Parathyroid adenoma (tissue), 2 donors: ENCODE data around the gene DCDC2C.

Experiments
- H2AFZ ChIP-seq: fragments of 300-600 bp; sonication (generic); one replicate; pipeline ENCODE4 v1.7.0; 2017; ENCODE audit warnings: antibody characterized with exemption, mild to moderate bottlenecking
- H3K27ac ChIP-seq: fragments of 300-600 bp; sonication (generic); one replicate; pipeline ENCODE4 v1.7.0; 2017
- H3K27me3 ChIP-seq: fragments of 300-600 bp; sonication (generic); one replicate; pipeline ENCODE4 v1.7.0; 2017; ENCODE audit warnings: low read length; ENCODE audit not compliant: control insufficient read depth, insufficient read depth
- H3K36me3 ChIP-seq: fragments of 300-600 bp; sonication (generic); one replicate; pipeline ENCODE4 v1.7.0; 2017; ENCODE audit warnings: low read length; ENCODE audit not compliant: control insufficient read depth, insufficient read depth
- H3K4me1 ChIP-seq: fragments of 300-600 bp; sonication (generic); one replicate; pipeline ENCODE4 v1.7.0; 2017; ENCODE audit warnings: control low read depth
- H3K4me2 ChIP-seq: fragments of 300-600 bp; sonication (generic); one replicate; pipeline ENCODE4 v1.7.0; 2017; ENCODE audit warnings: low read length
- H3K4me3 ChIP-seq: fragments of 300-600 bp; sonication (generic); one replicate; pipeline ENCODE4 v1.7.0; 2017; ENCODE audit warnings: low read depth, low read length
- H3K79me2 ChIP-seq: fragments of 300-600 bp; sonication (generic); one replicate; pipeline ENCODE4 v1.7.0; 2017; ENCODE audit warnings: control low read depth
- H3K9ac ChIP-seq: fragments of 300-600 bp; sonication (generic); one replicate; pipeline ENCODE4 v1.7.0; 2017; ENCODE audit warnings: mild to moderate bottlenecking
- H3K9me3 ChIP-seq: fragments of 300-600 bp; sonication (generic); one replicate; pipeline ENCODE4 v1.7.0; 2017; ENCODE audit warnings: low read length; ENCODE audit not compliant: control insufficient read depth
- CTCF ChIP-seq: fragments of 300-600 bp; sonication (generic); IDR thresholded peaks from one replicate; pipeline ENCODE4 v1.7.0; 2017; ENCODE audit warnings: antibody characterized with exemption, mild to moderate bottlenecking
- donor health status: primary hyperparathyroidism.

The DCDC2C gene

GRCh38 chr2:3778851-3779495 is 75.6 kb downstream of the DCDC2C start:
- TF ChIP-seq CTCF: no peak
- H3K27me3 ChIP-seq: no peaks in the 10 kb centered on the region
- no peak overlapping the region for H3K4me3 ChIP-seq
- H3K4me1 ChIP-seq: no peaks in the 10 kb centered on the region
- no peak overlapping the region for H3K9ac ChIP-seq
- H3K9me3 ChIP-seq: no peaks in the 10 kb centered on the region
- H3K4me2 ChIP-seq: peak overlapping the region; percentile 50
- no peak overlapping the region for H2AFZ ChIP-seq
- H3K27ac ChIP-seq: no peak overlapping the region
- H3K36me3 ChIP-seq: no peaks in the 10 kb centered on the region
- H3K79me2 ChIP-seq: no peaks in the 10 kb centered on the region

DNA sequence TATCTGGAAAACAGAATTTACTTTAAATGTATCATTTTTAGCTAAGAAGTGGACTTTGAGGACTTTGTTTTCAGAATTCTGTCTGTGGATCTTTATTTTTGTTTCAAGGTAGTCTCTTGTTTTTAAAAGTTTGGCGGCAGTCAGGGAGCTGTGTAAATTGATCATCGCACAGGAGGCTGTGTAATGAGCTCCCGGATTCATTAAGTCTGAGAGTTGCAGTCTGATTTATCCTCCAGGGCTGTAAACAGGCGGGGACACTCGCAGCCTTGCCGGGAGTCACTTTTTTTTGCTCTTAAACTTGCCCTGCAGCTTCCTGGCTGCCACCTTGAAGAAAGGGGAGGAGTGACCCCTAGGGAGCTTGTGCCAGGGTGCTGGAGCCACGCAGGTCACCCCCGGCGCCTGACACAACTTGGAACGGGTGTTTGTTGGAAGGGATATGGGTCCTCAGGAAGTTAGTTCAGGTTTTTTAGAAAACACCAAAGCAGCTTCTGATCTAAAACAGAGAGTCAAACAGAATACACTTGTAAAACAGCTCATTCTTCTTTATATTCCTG is 76.2 kb downstream of the DCDC2C start:
- no peak overlapping the region for H3K4me3 ChIP-seq
- H3K27ac ChIP-seq: no peak overlapping the region
- H3K4me2 ChIP-seq: peak overlapping the region; percentile 50
- no peak overlapping the region for H2AFZ ChIP-seq
- no peak for TF ChIP-seq CTCF
- H3K79me2 ChIP-seq: no peaks in the 10 kb centered on the region
- H3K9me3 ChIP-seq: no peaks in the 10 kb centered on the region
- H3K27me3 ChIP-seq: no peaks in the 10 kb centered on the region
- H3K36me3 ChIP-seq: no peaks in the 10 kb centered on the region
- H3K4me1 ChIP-seq: no peaks in the 10 kb centered on the region
- H3K9ac ChIP-seq: no peak overlapping the region

- Histone ChIP-seq H3K36me3 (no peaks in the 10 kb centered on the region), H3K4me2 (no peak overlapping the region), H3K4me3 (no peak overlapping the region), H3K9ac (no peak overlapping the region), H3K9me3 (no peaks in the 10 kb centered on the region), H3K79me2 (no peaks in the 10 kb centered on the region), H3K4me1 (no peaks in the 10 kb centered on the region), H3K27me3 (no peaks in the 10 kb centered on the region), H3K27ac (no peak overlapping the region), H2AFZ (peak overlapping the region; percentile 7)
- TF ChIP-seq CTCF: peak; percentile 42
Measured at GRCh38 chr2:3780477-3781402, 77.4 kb downstream of the DCDC2C start.

- H3K4me2 ChIP-seq: no peak overlapping the region
- no peak overlapping the region for H3K9ac ChIP-seq
- H3K27ac ChIP-seq: no peak overlapping the region
- H2AFZ ChIP-seq: no peak overlapping the region
- no peaks in the 10 kb centered on the region for H3K4me1 ChIP-seq
- no peaks in the 10 kb centered on the region for H3K36me3 ChIP-seq
- no peaks in the 10 kb centered on the region for H3K27me3 ChIP-seq
- no peaks in the 10 kb centered on the region for H3K79me2 ChIP-seq
- no peaks in the 10 kb centered on the region for H3K9me3 ChIP-seq
- no peak overlapping the region for H3K4me3 ChIP-seq
- no peak for TF ChIP-seq CTCF
Measured at GRCh38 chr2:3784731-3785130, 81.4 kb downstream of the DCDC2C start.
